Measurements from ENCODE around the gene FATE1. TPM values are rescaled to one million over a fixed set of nuclear protein-coding genes. Genes with fewer than 3 reads are reported as not detected.

Gene FATE1
- total RNA-seq, 4 donors from 2014 or later: not detected

DNA sequence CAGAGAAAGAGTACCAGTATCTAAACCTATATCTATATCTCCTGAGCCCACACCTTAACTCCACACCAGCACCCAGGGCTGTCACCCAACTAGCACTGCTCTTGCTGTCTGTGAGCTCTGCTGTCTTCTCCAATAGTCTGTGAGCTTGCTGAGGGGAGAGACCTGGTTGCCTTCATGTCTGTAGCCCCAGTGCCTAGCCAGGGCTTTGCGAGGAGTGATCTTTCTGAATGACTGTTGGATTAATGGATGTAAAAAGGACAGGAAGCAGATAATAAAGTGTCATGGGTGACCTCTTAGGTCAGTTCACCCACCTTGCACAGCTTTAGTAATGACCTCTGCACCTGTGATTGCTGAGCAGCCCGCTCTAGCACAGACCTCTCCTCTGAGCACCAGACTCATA, 49.2 kb downstream of the FATE1 start:
- ATAC-seq (ENCODE audit: low FRiP score): no peak
- TF ChIP-seq, protein P1, sequence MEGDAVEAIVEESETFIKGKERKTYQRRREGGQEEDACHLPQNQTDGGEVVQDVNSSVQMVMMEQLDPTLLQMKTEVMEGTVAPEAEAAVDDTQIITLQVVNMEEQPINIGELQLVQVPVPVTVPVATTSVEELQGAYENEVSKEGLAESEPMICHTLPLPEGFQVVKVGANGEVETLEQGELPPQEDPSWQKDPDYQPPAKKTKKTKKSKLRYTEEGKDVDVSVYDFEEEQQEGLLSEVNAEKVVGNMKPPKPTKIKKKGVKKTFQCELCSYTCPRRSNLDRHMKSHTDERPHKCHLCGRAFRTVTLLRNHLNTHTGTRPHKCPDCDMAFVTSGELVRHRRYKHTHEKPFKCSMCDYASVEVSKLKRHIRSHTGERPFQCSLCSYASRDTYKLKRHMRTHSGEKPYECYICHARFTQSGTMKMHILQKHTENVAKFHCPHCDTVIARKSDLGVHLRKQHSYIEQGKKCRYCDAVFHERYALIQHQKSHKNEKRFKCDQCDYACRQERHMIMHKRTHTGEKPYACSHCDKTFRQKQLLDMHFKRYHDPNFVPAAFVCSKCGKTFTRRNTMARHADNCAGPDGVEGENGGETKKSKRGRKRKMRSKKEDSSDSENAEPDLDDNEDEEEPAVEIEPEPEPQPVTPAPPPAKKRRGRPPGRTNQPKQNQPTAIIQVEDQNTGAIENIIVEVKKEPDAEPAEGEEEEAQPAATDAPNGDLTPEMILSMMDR (IDR thresholded peaks at IDR 0.05): no peak
- DNase-seq (ENCODE audit: low spot score): no peak

DNA sequence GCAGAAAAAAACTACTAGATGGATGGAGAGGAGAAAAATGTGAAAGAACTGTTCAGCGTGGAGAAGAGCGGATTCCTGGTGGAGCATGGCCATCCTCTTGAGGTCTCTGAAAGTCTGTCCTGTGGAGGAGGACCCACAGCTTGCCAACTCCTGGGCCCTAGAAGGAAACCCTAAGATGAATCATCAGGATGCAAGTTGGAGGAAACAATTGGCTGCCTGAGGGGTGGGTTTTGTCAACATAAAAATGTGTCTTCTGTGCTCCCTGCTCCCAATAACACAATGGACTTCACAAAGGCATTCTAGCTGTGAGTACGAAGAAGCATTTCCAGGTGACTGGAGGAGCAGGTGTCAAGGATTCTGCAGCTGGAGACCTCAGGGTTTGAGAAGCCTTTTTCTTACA, 55.9 kb downstream of the FATE1 start:
- DNase-seq (ENCODE audit: low spot score) (no peak), ATAC-seq (ENCODE audit: low FRiP score) (no peak)
- TF ChIP-seq, protein P1 (IDR thresholded peaks at IDR 0.05): no peak

Other genes with a start within 250 kb of the FATE1 start
- gene PASD1, start 152.4 kb upstream of the FATE1 start, total RNA-seq: not detected
- 1 to 10 TPM in 2 of 4 donors, under 1 TPM in 1, not detected in 1; 0.06 to 1.3 (median 1.2) TPM for gene PRRG3, start 20.6 kb upstream of the FATE1 start, total RNA-seq
- gene CNGA2, start 18.7 kb downstream of the FATE1 start, total RNA-seq: not detected
- gene MAGEA4, start 196.9 kb downstream of the FATE1 start, total RNA-seq: not detected